ENCODE measurements around the gene KHDC1. TPM values are rescaled to one million over a fixed set of nuclear protein-coding genes. Genes with fewer than 3 reads are reported as not detected.

The KHDC1 gene
- total and polyA plus RNA-seq, 2 of the 4 experiments (the other 2 are of a cell fraction), result 1.6 to 5.5 TPM

Small RNA genes within 50 kb of the gene (microRNA-seq; reads per million reads assigned to microRNA genes)
- not detected for gene RPSAP41 (ENCODE audit: insufficient read depth, insufficient read length)

Small RNA genes within 50 kb of the gene (small RNA-seq; reads per million reads assigned to genes)
- gene RPSAP41, result 0 reads per million in 5 experiments

Other genes starting within 250 kb of the KHDC1 start
- 0.18 TPM in 1 of 2 replicates, not detected in the other for gene KHDC1L, start 37.7 kb downstream of the KHDC1 start, total RNA-seq (2012; rRNA removed)
- 0.22 and 0.68 TPM in 2 replicates for gene KHDC1L, start 37.7 kb downstream of the KHDC1 start, polyA plus RNA-seq (2012; rRNA removed)
- gene DPPA5, start 91.1 kb upstream of the KHDC1 start, total RNA-seq (2012; rRNA removed), result not detected in 2 replicates
- not detected in 2 replicates for gene DPPA5, start 91.1 kb upstream of the KHDC1 start, polyA plus RNA-seq (2012; rRNA removed)
- gene KHDC3L, start 99.5 kb upstream of the KHDC1 start, total RNA-seq (2012; rRNA removed), result not detected in 2 replicates
- not detected in 2 replicates for gene KHDC3L, start 99.5 kb upstream of the KHDC1 start, polyA plus RNA-seq (2012; rRNA removed)
- not detected in 2 replicates for gene OOEP, start 106.7 kb upstream of the KHDC1 start, total RNA-seq (2012; rRNA removed)
- not detected in 2 replicates for gene OOEP, start 106.7 kb upstream of the KHDC1 start, polyA plus RNA-seq (2012; rRNA removed)
- under 0.01 TPM in 1 of 2 replicates, not detected in the other for gene DDX43, start 131.6 kb upstream of the KHDC1 start, total RNA-seq (2012; rRNA removed)
- 0.07 TPM in 1 of 2 replicates, not detected in the other for gene DDX43, start 131.6 kb upstream of the KHDC1 start, polyA plus RNA-seq (2012; rRNA removed)
- 1.6 and 4.2 TPM in 2 replicates for gene CGAS, start 189.1 kb upstream of the KHDC1 start, total RNA-seq (2012; rRNA removed)
- gene CGAS, start 189.1 kb upstream of the KHDC1 start, polyA plus RNA-seq (2012; rRNA removed), result 1.3 and 1.5 TPM in 2 replicates
- gene MTO1, start 198.5 kb upstream of the KHDC1 start, total RNA-seq (2012; rRNA removed), result 34.7 and 39.8 TPM in 2 replicates
- 12.7 and 15.0 TPM in 2 replicates for gene MTO1, start 198.5 kb upstream of the KHDC1 start, polyA plus RNA-seq (2012; rRNA removed)